Measurements from ENCODE around the gene RHEX.

Gene RHEX

DNA sequence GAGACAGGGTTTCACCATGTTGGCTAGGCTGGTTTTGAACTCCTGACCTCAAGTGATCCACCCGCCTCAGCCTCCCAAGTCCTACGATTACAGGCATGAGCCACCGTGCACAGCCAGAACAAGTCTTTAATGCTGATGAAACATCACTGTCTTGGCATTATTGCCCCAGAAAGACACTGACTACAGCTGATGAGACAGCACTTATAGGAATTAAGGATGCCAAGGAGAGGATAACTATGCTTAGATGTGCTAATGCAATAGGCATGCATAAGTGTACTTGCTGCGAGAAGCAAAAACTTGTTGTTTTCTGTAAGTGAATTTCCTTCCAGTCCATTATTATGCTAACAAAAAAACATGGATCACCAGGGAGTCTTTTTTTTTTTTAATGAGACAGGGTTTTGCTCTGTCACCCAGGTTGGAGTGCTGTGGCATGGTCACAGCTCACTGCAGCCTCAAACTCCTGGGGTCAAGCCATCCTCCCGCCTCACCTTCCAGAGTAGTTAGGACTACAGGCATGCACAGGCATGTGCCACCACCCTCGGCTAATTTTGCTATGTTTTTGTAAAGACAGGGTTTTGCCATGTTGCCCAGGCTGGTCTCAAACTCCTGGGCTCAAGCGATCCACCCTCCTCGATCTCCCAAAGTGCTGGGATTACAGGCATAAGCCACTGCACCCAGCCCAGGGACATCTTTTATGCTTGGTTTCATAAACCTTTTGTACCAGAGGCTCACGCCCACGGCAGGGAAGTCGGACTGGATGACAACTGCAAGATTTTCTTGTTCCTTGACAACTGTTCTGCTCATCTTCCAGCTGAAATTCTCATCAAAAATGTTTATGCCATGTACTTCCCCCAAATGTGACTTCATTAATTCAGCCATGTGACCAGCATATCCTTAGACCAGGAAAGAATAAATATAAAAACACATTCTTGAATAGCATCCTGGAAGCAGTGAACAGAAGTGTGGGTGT, 23.1 kb downstream of the RHEX start:
- TF ChIP-seq CTCF (conservative IDR thresholded peaks at IDR 0.05; ENCODE audit: low read depth) = no peak
- ChIA-PET POLR2A (ENCODE audit: low non-redundant PET) (no interaction called here), CTCF (interaction anchor here (0.5 to 1.1 kb wide), 5 partner anchors 30 to 284 kb away, joined by 3 to 4 read pairs (median 3); no protein-coding TSS in a partner anchor)
- DNase-seq (ENCODE audit: low spot score) = peak; percentile 79
- H3K27ac ChIP-seq = peak overlapping the region; percentile 83

GRCh38 chr1:206079135-206079534, 26.2 kb downstream of the RHEX start:
- H3K27ac ChIP-seq = no peak overlapping the region
- DNase-seq (ENCODE audit: low spot score) = no peak
- CTCF ChIA-PET = interaction anchor here (0.6 kb wide), 1 partner anchor 375 kb away, joined by 3 read pairs; no protein-coding TSS in a partner anchor
- POLR2A ChIA-PET (ENCODE audit: low non-redundant PET) = interaction anchor here (0.5 kb wide), 1 partner anchor 34 kb away, joined by 3 read pairs; no protein-coding TSS in a partner anchor
- no peak for TF ChIP-seq CTCF (conservative IDR thresholded peaks at IDR 0.05; ENCODE audit: low read depth)

GRCh38 chr1:206080026-206080820, 27.2 kb downstream of the RHEX start:
- ChIA-PET CTCF (interaction anchor here (0.9 to 1.1 kb wide), 2 partner anchors 11 to 89 kb away, joined by 3 to 4 read pairs; no protein-coding TSS in a partner anchor), POLR2A (ENCODE audit: low non-redundant PET) (no interaction called here)
- DNase-seq (ENCODE audit: low spot score) = no peak
- no peak for TF ChIP-seq CTCF (conservative IDR thresholded peaks at IDR 0.05; ENCODE audit: low read depth)
- no peak overlapping the region for H3K27ac ChIP-seq

GRCh38 chr1:206081856-206082255, 28.9 kb downstream of the RHEX start:
- DNase-seq (ENCODE audit: low spot score) = no peak
- CTCF ChIA-PET = interaction anchor here (0.6 kb wide), 1 partner anchor 55 kb away, joined by 3 read pairs; no protein-coding TSS in a partner anchor

DNA sequence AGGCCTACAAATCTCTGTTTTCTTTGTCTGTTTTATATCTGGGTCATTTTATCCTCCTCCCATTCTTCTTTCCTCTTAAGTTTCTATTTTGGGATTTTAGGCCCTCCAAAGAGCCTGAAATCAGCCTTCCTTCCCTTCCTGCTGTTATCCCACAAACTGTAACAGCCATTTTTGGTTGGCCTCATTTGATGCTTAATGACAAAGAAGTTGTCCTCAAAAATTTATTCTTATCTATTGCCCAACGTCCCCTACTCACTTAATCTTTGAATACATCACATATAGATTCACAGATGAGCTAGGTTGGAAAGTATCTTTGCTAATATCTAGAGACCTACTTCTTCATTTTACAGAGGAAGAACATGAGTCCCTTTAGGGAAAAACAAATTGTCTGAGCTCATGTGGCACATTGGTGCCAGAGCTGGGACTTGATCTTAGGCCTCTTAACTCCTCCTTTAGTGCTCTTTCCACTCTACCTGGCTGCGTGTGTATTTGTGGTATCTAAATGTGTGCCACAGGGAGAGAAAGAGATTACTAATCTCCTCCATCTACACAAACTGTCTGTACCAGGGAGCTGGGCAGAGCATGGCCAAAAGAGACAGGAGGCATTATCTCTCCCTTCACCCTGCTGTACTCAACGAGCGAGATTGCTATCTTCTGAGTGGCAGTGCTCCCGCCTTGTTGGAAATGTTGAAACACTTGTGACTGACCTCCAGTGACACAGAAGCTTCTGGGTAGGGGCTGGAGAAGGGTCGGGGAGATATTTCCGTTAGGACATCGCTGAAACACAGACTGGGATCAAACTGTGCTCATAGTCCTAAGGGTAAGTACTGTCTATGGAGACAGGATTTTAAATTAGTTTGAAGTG, 30.1 kb downstream of the RHEX start:
- no peak for TF ChIP-seq CTCF (conservative IDR thresholded peaks at IDR 0.05; ENCODE audit: low read depth)
- CTCF ChIA-PET = interaction anchor here (0.6 kb wide), 2 partner anchors 10 to 519 kb away, joined by 4 read pairs; no protein-coding TSS in a partner anchor
- DNase-seq (ENCODE audit: low spot score) = no peak
- POLR2A ChIA-PET (ENCODE audit: low non-redundant PET) = no interaction called here
- no peak overlapping the region for H3K27ac ChIP-seq

More at GRCh38 chr1:206081856-206082255, 28.9 kb downstream of the RHEX start:
- no peak for TF ChIP-seq CTCF (conservative IDR thresholded peaks at IDR 0.05; ENCODE audit: low read depth)
- H3K27ac ChIP-seq = no peak overlapping the region
- POLR2A ChIA-PET (ENCODE audit: low non-redundant PET) = no interaction called here

Data from RWPE1 (cell line).